Activated T-helper 17 cell treated with anti-CD3 and anti-CD28 coated beads, Interleukin-2, amount 50 U/mL, for 72 hours (primary cell): ENCODE data around the gene PLEKHG4. TPM values are rescaled to one million over a fixed set of nuclear protein-coding genes. Genes with fewer than 3 reads are reported as not detected.
A peak's percentile ranks its signal among the peaks of the same experiment; 100 is the strongest.

ENCODE experiments used
- ATAC-seq: fragments of 150-1000 bp; cut with Tn5 transposase; replicated peaks from 2 replicates; pipeline ENCODE4 v1.10.0; 2021; ENCODE audit warnings: mild to moderate bottlenecking, moderate library complexity
- H3K27ac Mint-ChIP-seq: one replicate; pipeline ENCODE4 v1.8.0; 2022; ENCODE audit warnings: mixed read lengths
- H3K27me3 Mint-ChIP-seq: one replicate; pipeline ENCODE4 v1.8.0; 2022; ENCODE audit warnings: mixed read lengths
- H3K36me3 Mint-ChIP-seq: one replicate; pipeline ENCODE4 v1.8.0; 2022; ENCODE audit warnings: low read depth, mild to moderate bottlenecking, mixed read lengths
- H3K4me1 Mint-ChIP-seq: one replicate; pipeline ENCODE4 v1.8.0; 2022; ENCODE audit warnings: mixed read lengths
- H3K4me3 Mint-ChIP-seq: one replicate; pipeline ENCODE4 v1.8.0; 2022; ENCODE audit warnings: mild to moderate bottlenecking, mixed read lengths
- H3K9me3 Mint-ChIP-seq: one replicate; pipeline ENCODE4 v1.8.0; 2022; ENCODE audit warnings: mixed read lengths
- total RNA-seq, 2 donors: library from RNA; stranded (reverse); gene quantifications; one replicate each; pipeline ENCODE4 v1.2.3, GENCODE V29; 2022

PLEKHG4 gene
- total RNA-seq, 2 donors from 2014 or later: 6.4 to 29.0 TPM

DNA sequence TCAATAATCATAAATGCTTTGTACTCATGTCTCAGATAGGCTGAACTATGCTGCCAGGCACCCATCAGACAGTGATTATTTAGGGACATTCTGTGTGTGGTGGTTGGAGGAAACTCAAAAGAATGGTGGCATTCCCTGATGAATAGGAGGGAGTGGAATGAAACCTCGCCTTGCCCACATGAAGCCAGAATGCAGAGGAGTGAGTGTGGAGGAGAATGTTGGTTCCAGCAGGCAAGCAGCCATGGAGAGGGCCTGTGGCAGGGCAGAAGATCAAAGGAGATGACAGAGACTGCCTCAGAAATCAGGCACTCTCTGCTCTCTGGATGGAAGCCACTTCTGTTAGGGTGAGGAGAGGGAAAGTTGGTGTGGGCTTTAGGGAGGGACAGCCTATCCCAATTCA lies 24.7 kb downstream of the PLEKHG4 start:
- Mint-ChIP-seq H3K4me3 (no peak overlapping the region), H3K27me3 (peaks cover 6% of the 10 kb centered on the region), H3K36me3 (no peaks in the 10 kb centered on the region), H3K9me3 (no peaks in the 10 kb centered on the region), H3K4me1 (peaks cover 5% of the 10 kb centered on the region), H3K27ac (peak overlapping the region; percentile 26)
- ATAC-seq: no peak

GRCh38 chr16:67305216-67306071 lies 26.1 kb downstream of the PLEKHG4 start:
- no peak overlapping the region for H3K4me3 Mint-ChIP-seq
- no peak for ATAC-seq
- peaks cover 13% of the 10 kb centered on the region for H3K4me1 Mint-ChIP-seq
- no peak overlapping the region for H3K27ac Mint-ChIP-seq
- no peaks in the 10 kb centered on the region for H3K9me3 Mint-ChIP-seq
- H3K27me3 Mint-ChIP-seq: peaks cover 6% of the 10 kb centered on the region
- H3K36me3 Mint-ChIP-seq: no peaks in the 10 kb centered on the region

DNA sequence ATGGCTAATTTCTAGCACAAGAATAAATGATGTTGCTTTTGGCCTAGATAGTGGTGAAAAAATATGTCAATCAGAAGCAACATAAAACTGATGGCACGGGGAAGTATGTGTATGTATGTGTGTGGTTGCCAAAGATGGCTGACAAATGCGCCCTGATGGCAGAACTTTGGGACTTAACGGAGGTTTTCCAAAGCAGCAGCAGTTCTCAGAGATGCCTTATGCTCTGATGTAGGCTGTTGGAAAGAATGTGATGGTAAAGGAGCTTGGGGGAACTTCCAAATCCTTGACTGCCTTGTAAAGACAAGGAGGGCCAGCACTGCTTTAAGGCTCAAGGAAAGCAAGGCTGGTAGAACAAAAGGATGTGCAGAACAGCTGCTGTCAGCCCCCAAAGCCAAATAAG lies 31.2 kb downstream of the PLEKHG4 start:
- Mint-ChIP-seq H3K36me3 (no peaks in the 10 kb centered on the region), H3K27ac (peak overlapping the region; percentile 95), H3K4me3 (peak overlapping the region; percentile 53), H3K4me1 (peaks cover 32% of the 10 kb centered on the region), H3K27me3 (peaks cover 3% of the 10 kb centered on the region), H3K9me3 (no peaks in the 10 kb centered on the region)
- no peak for ATAC-seq

DNA sequence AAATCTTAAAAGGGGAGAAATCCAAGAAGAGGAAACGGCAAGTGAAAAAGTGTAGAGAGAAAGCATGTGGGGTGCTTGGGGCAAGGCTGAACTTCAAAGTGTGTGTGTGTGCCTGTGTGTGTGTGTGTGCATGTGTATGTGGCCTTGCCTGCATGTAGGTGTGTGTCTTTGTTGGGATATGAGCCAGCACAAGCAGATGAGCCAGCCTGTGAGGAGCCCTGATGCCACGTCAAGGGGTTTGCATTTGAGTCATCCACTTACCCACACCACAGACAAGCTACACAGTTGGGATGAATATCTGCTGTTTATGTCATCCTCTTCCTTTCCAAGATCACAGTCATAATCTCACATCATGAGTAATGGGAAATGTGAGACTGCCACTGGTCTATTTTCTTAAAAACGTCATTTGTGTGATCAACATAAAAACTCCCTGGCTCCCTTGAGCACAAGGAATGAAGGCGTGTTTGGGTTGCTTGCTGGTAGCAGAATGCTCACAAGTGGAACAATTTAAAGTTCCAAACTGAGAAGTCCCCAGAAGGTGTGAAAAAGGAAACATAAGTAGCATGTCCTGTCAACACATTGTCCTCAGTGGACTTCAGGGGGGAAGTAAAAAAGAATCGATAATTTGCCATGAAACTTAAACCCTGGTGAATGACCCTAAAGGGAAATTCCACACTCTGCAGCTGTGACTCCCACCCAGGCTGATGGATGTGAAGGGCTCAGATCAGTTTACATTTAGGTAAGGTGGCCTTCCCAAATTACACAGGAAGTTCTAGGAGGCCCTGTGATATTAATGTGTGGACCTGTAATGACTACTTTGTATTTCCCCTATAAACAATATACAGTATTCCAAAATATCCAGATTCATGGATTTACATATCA lies 32.5 kb downstream of the PLEKHG4 start:
- Mint-ChIP-seq H3K4me1 (peaks cover 32% of the 10 kb centered on the region), H3K9me3 (no peaks in the 10 kb centered on the region), H3K27me3 (peaks cover 3% of the 10 kb centered on the region), H3K27ac (peak overlapping the region; percentile 95), H3K4me3 (peak overlapping the region; percentile 53), H3K36me3 (no peaks in the 10 kb centered on the region)
- ATAC-seq: peak; percentile 97

GRCh38 chr16:67312719-67313118 lies 33.4 kb downstream of the PLEKHG4 start:
- Mint-ChIP-seq H3K27me3 (peaks cover 3% of the 10 kb centered on the region), H3K4me3 (peak overlapping the region; percentile 53), H3K4me1 (peaks cover 32% of the 10 kb centered on the region), H3K9me3 (no peaks in the 10 kb centered on the region), H3K27ac (peak overlapping the region; percentile 95), H3K36me3 (no peaks in the 10 kb centered on the region)
- no peak for ATAC-seq

DNA sequence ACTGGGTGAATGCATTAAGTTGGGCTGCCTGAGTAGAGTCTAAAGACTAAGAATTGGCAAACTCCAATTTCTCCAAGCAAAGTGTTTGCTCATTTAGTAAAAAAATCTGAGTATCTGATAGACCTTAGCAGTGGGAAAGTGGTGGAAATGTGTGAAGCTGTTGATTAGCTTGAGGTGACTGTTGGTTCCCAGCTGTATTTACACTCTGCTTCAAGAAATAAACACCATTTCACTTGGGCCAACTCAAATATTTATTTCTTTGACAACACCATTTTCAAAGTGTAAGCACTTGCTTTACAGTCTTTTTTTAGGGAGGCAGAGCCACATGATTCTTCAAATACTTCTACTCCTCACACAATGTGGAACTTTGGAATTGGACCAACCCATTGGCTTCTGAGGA lies 38.5 kb downstream of the PLEKHG4 start:
- peaks cover 31% of the 10 kb centered on the region for H3K27me3 Mint-ChIP-seq

DNA sequence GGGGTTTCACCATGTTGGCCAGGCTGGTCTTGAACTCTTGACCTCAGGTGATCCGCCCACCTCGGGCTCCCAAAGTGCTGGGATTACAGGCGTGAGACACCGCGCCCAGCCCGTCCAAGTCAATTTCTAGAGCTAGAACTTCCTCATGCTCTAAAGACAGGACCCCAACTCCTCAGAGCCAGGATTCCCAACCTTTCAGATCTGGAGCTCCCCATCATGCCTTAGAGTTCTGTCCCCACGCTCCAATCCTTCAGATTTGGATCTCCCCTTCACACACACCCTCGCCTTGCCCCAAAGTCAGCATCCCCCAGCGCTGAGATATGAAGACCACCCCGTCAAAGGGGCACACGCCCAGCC lies 46.8 kb downstream of the PLEKHG4 start:
- Mint-ChIP-seq H3K4me1 (peaks cover 4% of the 10 kb centered on the region), H3K4me3 (peak overlapping the region; percentile 71), H3K27ac (peak overlapping the region; percentile 64), H3K9me3 (no peaks in the 10 kb centered on the region), H3K36me3 (no peaks in the 10 kb centered on the region), H3K27me3 (peaks cover 37% of the 10 kb centered on the region)
- no peak for ATAC-seq

More for the DNA sequence above, 38.5 kb downstream of the PLEKHG4 start:
- H3K36me3 Mint-ChIP-seq: no peaks in the 10 kb centered on the region
- no peak overlapping the region for H3K27ac Mint-ChIP-seq
- H3K9me3 Mint-ChIP-seq: no peaks in the 10 kb centered on the region
- no peak overlapping the region for H3K4me3 Mint-ChIP-seq
- no peak for ATAC-seq
- H3K4me1 Mint-ChIP-seq: no peaks in the 10 kb centered on the region

GRCh38 chr16:67326472-67327309 lies 47.4 kb downstream of the PLEKHG4 start, which contains the start of the genes KCTD19 and LRRC36:
TSS of gene KCTD19 (minus strand) at chr16:67326741. CDS start at chr16:67326707, 34 bp downstream.
TSS of gene LRRC36 (plus strand) at chr16:67326815. CDS start at chr16:67326863, 48 bp downstream.
- H3K4me3 Mint-ChIP-seq: peak within 1 kb of the TSS; percentile 71
- H3K27me3 Mint-ChIP-seq: peaks cover 31% of the 10 kb centered on the region
- no peaks in the 10 kb centered on the region for H3K36me3 Mint-ChIP-seq
- H3K27ac Mint-ChIP-seq: peak within 1 kb of the TSS; percentile 64
- H3K9me3 Mint-ChIP-seq: no peaks in the 10 kb centered on the region
- peak; percentile 89 for ATAC-seq
- H3K4me1 Mint-ChIP-seq: peaks cover 4% of the 10 kb centered on the region

DNA sequence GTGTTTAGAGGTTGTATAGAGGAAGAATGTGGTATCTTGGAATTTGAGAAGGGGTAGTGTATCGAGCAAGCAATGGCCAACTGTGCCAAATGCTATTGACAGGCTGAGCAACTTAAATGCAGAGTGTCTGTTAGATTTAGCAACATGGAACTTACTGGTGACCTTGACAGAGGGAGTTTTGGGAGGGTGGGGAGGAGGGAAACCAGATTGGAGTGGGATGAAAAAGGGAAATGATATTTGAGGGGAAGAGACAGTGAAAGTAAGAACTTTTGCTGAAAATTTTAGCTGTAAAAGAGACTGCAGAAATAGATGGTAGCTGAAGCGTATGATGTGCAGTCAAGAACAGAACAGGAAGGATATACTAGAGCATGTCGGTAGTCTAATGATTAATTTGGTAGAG lies 48.4 kb downstream of the PLEKHG4 start:
- Mint-ChIP-seq H3K9me3 (no peaks in the 10 kb centered on the region), H3K4me1 (peaks cover 4% of the 10 kb centered on the region), H3K27me3 (peaks cover 27% of the 10 kb centered on the region), H3K27ac (no peak overlapping the region), H3K36me3 (no peaks in the 10 kb centered on the region), H3K4me3 (no peak overlapping the region)
- ATAC-seq: no peak

DNA sequence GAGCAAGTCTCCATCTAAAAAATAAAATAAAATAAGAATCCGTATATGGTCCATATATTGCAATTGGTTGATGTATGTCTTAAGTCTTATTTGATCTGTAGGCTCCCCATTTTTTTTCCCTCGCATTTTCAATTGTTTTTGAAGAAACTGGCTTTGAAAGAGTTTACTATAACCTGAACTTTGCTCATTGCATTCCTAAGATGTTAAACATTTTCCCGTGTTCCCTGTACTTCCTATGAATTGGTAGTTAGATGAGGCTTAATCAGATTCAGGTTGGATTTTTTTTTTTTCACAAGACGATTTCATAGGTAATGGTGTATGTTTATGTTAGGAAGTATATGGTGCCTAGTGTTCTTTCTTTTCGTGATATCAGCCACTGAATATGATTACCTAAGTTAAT lies 50.6 kb downstream of the PLEKHG4 start:
- H3K27ac Mint-ChIP-seq: no peak overlapping the region
- no peaks in the 10 kb centered on the region for H3K9me3 Mint-ChIP-seq
- no peak for ATAC-seq
- peaks cover 11% of the 10 kb centered on the region for H3K27me3 Mint-ChIP-seq
- H3K4me1 Mint-ChIP-seq: peaks cover 4% of the 10 kb centered on the region
- no peak overlapping the region for H3K4me3 Mint-ChIP-seq
- H3K36me3 Mint-ChIP-seq: no peaks in the 10 kb centered on the region

DNA sequence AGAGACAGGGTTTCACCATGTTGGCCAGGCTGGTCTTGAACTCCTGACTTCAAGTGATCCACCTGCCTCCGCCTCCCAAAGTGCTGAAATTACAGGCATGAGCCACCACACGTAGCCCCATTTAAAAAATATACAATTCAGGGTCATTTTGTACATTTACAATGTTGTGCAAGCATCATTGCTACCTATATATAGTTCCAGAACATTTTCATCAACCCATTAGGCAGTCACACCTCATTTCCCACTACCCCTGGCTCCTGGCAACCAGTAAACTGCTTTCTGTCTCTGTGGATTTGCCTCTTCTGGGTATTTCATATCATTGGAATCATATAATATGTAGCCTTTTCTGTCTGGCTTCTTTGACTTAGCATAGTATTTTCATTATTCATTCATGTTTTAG lies 54.0 kb downstream of the PLEKHG4 start:
- H3K27me3 Mint-ChIP-seq: no peaks in the 10 kb centered on the region
- ATAC-seq: no peak
- no peaks in the 10 kb centered on the region for H3K4me1 Mint-ChIP-seq
- peaks cover 4% of the 10 kb centered on the region for H3K9me3 Mint-ChIP-seq
- no peak overlapping the region for H3K27ac Mint-ChIP-seq
- no peaks in the 10 kb centered on the region for H3K36me3 Mint-ChIP-seq
- H3K4me3 Mint-ChIP-seq: no peak overlapping the region

- no peak for ATAC-seq
- H3K4me3 Mint-ChIP-seq: no peak overlapping the region
- peaks cover 4% of the 10 kb centered on the region for H3K9me3 Mint-ChIP-seq
- H3K27ac Mint-ChIP-seq: no peak overlapping the region
- no peaks in the 10 kb centered on the region for H3K4me1 Mint-ChIP-seq
- no peaks in the 10 kb centered on the region for H3K27me3 Mint-ChIP-seq
- H3K36me3 Mint-ChIP-seq: no peaks in the 10 kb centered on the region
These were observed 56.8 kb downstream of the PLEKHG4 start for GRCh38 chr16:67336116-67336515.

- peaks cover 4% of the 10 kb centered on the region for H3K9me3 Mint-ChIP-seq
- no peak overlapping the region for H3K27ac Mint-ChIP-seq
- H3K27me3 Mint-ChIP-seq: no peaks in the 10 kb centered on the region
- H3K4me1 Mint-ChIP-seq: no peaks in the 10 kb centered on the region
- no peak overlapping the region for H3K4me3 Mint-ChIP-seq
- no peaks in the 10 kb centered on the region for H3K36me3 Mint-ChIP-seq
- no peak for ATAC-seq
These were observed 57.3 kb downstream of the PLEKHG4 start for GRCh38 chr16:67336648-67337047.
